Heart right ventricle (tissue), 16 donors: Measurements from ENCODE around the gene TSPAN17. TPM values are rescaled to one million over a fixed set of nuclear protein-coding genes. Genes with fewer than 3 reads are reported as not detected.

ENCODE experiments used
- ATAC-seq, 8 donors: fragments of 200-7000 bp; cut with Tn5 transposase; one replicate each; pipeline ENCODE4 v1.9.1; 2020; ENCODE audit warnings: mild to moderate bottlenecking in 8 of 8, moderate library complexity in 8 of 8, moderate number of reproducible peaks in 1 of 8
- DNase-seq, 2 donors: peaks; one replicate each; pipeline ENCODE4 v3.0.0-alpha.2; 2020
- H3K27ac ChIP-seq, 10 donors: fragments of 200-600 bp; sonication (generic) in 2 of 10; one replicate each; pipeline versions ENCODE4 v1.5.0 to v1.8.0; 2020 to 2022; ENCODE audit warnings: mild to moderate bottlenecking in 3 of 10
- H3K27me3 ChIP-seq, 7 donors: fragments of 200-600 bp; one replicate each; pipeline ENCODE4 v1.8.0; 2021 to 2022; ENCODE audit warnings: mild to moderate bottlenecking in 2 of 7
- H3K36me3 ChIP-seq, 9 donors: fragments of 200-600 bp; sonication (generic) in 1 of 9; one replicate each; pipeline versions ENCODE4 v1.5.0 to v1.8.0; 2020 to 2022; ENCODE audit warnings: mild to moderate bottlenecking in 2 of 9
- H3K4me1 ChIP-seq, 9 donors: fragments of 200-600 bp; sonication (generic) in 1 of 9; one replicate each; pipeline versions ENCODE4 v1.5.0 to v1.8.0; 2020 to 2022; ENCODE audit warnings: mild to moderate bottlenecking in 4 of 9
- H3K4me3 ChIP-seq, 10 donors: fragments of 200-600 bp; sonication (generic) in 2 of 10; one replicate each; pipeline versions ENCODE4 v1.5.0 to v1.8.0; 2020 to 2022; ENCODE audit warnings: mild to moderate bottlenecking in 7 of 10, moderate library complexity in 2 of 10
- H3K9me3 ChIP-seq, 11 donors: fragments of 200-600 bp in 10 of 11; sonication (generic) in 2 of 11; one replicate each; pipeline versions ENCODE4 v1.5.0 to v1.8.0; 2013 to 2022; ENCODE audit warnings: mild to moderate bottlenecking in 2 of 11, control low read depth in 1 of 11, moderate library complexity in 1 of 11
- WGBS, 2 donors: extraction: QIAGEN DNeasy Blood & Tissue Kit; methylation state at CpG; one replicate each; pipeline ENCODE4 v1.1.7; 2013; ENCODE audit warnings: inconsistent platforms in 1 of 2; 5-methylcytosine and 5-hydroxymethylcytosine counted together
- intact Hi-C, 10 donors: fragments of 100-400 bp; cut with DNase I; formaldehyde crosslinking; loops; one replicate each; pipeline versions ENCODE4 v1.11.1 to v1.14.2; 2022
- polyA plus RNA-seq, 2 donors: library from polyadenylated mRNA; stranded (reverse); fragments of 200-250 nt; gene quantifications; one replicate each; pipeline ENCODE4 v1.2.3, GENCODE V29; 2013
- total RNA-seq, 10 donors: library from RNA; stranded (reverse); fragmentation: NEBNext Ultra II Directional in 3 of 10; extraction: Animal tissue kit (Norgen Biotek cat#: 25700) in 3 of 10; gene quantifications; one replicate each; pipeline versions ENCODE4 v1.2.1 to v1.2.4, GENCODE V29; 2021 to 2023
- TF ChIP-seq, protein P1 (sequence below), 9 donors: fragments of 200-600 bp; sonication (generic) in 2 of 9; IDR thresholded peaks; one replicate each; pipeline versions ENCODE4 v1.5.0 to v1.8.0; 2021 to 2022; ENCODE audit warnings: antibody characterized with exemption in 9 of 9, mild to moderate bottlenecking in 5 of 9, moderate library complexity in 1 of 9
- donor health status: Arrhythmogenic right ventricular cardiomyopathy.
- donor health status: ischemic (EF 13 %, LVEDD 7.1; RV severe dilation, severe dysfunction).
- donor health status: healthy with polysubstance abuse.
- donor health status: DM: no; HTN: yes; CAD: no.
- donor health status: DM: no; HTN: no; CAD: no.
- donor health status: ischemic (EF 25% LVEDD 6.9; RV normal size, moderate dysfunction).
- donor health status: ischemic (EF 25% LVEDD 5.7; RV mildly dilated, moderate dysfunction).
- donor health status: healthy.
- donor health status: DM: yes; HTN: yes; CAD: no.
- donor health status: Ischemic cardiomyopathy.
- donor health status: ischemic (EF 35%, LVEDD 5.7; RV mildly dilated, moderate dysfunction).
- donor health status: nonischemic (EF 11% LVEDD 7.7; RV severe dilation, severe dysfunction).
- donor health status: DM: yes; HTN: yes; CAD: no.
- donor health status: PGD.
- donor health status: ischemic (EF 29% LVEDD 5.4; RV normal size, mild dysfunction).
- donor health status: nonischemic (EF 23%, LVEDD 6.1; RV moderate dilation, normal function).

TSPAN17 gene
- total and polyA plus RNA-seq, 12 donors, result 13.2 to 48.3 (median 27.3) TPM

DNA sequence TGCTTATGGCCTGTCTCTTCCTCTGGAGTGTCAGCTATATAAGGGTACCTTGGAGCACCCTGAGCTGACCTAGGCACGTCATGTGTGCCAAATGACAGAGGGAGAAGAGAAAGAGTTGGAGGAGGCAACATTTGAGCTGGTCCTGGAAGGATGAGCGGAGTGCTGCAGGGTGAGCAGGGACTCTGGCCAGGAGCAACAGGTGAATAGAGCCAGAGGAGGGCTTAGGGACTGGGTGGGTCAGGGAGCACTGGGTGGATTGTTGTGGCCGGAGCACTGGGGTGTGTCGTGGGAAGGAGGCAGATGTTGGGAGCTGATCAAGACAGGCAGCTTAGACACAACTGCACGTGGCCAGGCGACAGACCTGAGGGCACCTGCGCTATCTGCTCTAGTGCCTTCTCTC is 43.6 kb downstream of the TSPAN17 start:
- DNase-seq, result no peak
- peaks cover 0 to 5% (median 0%) of the 10 kb centered on the region in 11 donors for H3K9me3 ChIP-seq
- intact Hi-C loops, result no loop called here
- H3K4me3 ChIP-seq, result no peak overlapping the region
- no peak overlapping the region for H3K27ac ChIP-seq
- no peaks in the 10 kb centered on the region for H3K36me3 ChIP-seq
- peaks cover 0 to 71% (median 54%) of the 10 kb centered on the region in 7 donors for H3K27me3 ChIP-seq
- TF ChIP-seq, protein P1, sequence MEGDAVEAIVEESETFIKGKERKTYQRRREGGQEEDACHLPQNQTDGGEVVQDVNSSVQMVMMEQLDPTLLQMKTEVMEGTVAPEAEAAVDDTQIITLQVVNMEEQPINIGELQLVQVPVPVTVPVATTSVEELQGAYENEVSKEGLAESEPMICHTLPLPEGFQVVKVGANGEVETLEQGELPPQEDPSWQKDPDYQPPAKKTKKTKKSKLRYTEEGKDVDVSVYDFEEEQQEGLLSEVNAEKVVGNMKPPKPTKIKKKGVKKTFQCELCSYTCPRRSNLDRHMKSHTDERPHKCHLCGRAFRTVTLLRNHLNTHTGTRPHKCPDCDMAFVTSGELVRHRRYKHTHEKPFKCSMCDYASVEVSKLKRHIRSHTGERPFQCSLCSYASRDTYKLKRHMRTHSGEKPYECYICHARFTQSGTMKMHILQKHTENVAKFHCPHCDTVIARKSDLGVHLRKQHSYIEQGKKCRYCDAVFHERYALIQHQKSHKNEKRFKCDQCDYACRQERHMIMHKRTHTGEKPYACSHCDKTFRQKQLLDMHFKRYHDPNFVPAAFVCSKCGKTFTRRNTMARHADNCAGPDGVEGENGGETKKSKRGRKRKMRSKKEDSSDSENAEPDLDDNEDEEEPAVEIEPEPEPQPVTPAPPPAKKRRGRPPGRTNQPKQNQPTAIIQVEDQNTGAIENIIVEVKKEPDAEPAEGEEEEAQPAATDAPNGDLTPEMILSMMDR (IDR thresholded peaks at IDR 0.05), result no peak
- WGBS, 2 donors, result 91 to 92% methylated on average over 7 of the region's 7 CpGs
- ATAC-seq, result no peak
- peaks cover 0 to 18% (median 6%) of the 10 kb centered on the region in 9 donors for H3K4me1 ChIP-seq

DNA sequence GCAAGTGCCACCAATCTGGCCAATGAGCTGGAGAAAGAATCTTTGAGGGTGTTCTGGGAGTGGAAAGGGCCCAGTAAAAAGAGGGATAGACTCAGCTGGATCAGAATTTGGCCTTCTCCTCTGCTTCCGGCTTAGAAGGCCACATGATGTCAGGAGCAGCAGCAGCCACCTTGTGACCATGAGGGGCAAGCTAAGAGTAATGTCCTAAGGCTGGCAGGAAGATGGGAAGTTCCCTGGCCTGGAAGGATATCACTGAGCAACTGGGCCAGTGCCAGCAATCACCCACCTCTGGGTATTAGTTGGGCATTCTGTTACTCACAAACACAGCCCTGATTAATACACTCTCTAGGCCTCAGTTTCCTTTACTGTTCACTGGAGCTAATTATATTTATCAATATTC is 44.2 kb downstream of the TSPAN17 start:
- WGBS, 2 donors, result 88 to 94% methylated on average over 1 of the region's 1 CpG
- DNase-seq, result no peak

DNA sequence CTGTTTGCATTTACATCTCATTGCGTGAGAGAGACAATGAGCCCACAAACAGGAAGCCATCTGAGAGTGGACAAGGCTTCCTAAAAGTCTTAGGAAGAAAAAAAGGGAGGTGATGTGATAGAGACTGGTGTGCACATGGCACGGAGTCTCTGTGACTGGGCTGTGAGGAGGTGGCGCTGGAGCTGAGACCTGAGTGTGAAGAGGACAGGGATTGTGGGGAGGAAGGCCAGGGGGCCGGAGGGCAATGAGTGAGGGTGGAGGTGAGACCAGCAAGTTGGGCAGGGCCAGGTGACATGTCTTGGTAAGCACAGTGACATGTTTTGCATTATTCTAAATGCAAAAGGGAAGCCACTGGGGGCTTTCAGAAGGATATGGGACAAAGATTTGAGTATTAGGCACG is 45.0 kb downstream of the TSPAN17 start:
- Histone ChIP-seq H3K9me3 (peaks cover 0 to 5% (median 0%) of the 10 kb centered on the region in 11 donors), H3K4me3 (no peak overlapping the region), H3K27ac (no peak overlapping the region), H3K36me3 (no peaks in the 10 kb centered on the region), H3K27me3 (peaks cover 0 to 84% (median 68%) of the 10 kb centered on the region in 7 donors), H3K4me1 (peaks cover 0 to 18% (median 6%) of the 10 kb centered on the region in 9 donors)
- ATAC-seq, result no peak
- no peak for DNase-seq
- 53 to 77% methylated on average over 5 of the region's 5 CpGs for WGBS, 2 donors
- TF ChIP-seq, protein P1 (IDR thresholded peaks at IDR 0.05), result no peak
- intact Hi-C loops, result no loop called here

More for the DNA sequence above, 44.2 kb downstream of the TSPAN17 start:
- H3K27me3 ChIP-seq, result peaks cover 0 to 77% (median 60%) of the 10 kb centered on the region in 7 donors
- no peak for ATAC-seq
- intact Hi-C loops, result no loop called here
- H3K36me3 ChIP-seq, result no peaks in the 10 kb centered on the region
- H3K4me1 ChIP-seq, result peaks cover 0 to 18% (median 6%) of the 10 kb centered on the region in 9 donors
- no peak overlapping the region for H3K27ac ChIP-seq
- H3K9me3 ChIP-seq, result peaks cover 0 to 5% (median 0%) of the 10 kb centered on the region in 11 donors
- no peak overlapping the region for H3K4me3 ChIP-seq
- TF ChIP-seq, protein P1 (IDR thresholded peaks at IDR 0.05), result no peak

DNA sequence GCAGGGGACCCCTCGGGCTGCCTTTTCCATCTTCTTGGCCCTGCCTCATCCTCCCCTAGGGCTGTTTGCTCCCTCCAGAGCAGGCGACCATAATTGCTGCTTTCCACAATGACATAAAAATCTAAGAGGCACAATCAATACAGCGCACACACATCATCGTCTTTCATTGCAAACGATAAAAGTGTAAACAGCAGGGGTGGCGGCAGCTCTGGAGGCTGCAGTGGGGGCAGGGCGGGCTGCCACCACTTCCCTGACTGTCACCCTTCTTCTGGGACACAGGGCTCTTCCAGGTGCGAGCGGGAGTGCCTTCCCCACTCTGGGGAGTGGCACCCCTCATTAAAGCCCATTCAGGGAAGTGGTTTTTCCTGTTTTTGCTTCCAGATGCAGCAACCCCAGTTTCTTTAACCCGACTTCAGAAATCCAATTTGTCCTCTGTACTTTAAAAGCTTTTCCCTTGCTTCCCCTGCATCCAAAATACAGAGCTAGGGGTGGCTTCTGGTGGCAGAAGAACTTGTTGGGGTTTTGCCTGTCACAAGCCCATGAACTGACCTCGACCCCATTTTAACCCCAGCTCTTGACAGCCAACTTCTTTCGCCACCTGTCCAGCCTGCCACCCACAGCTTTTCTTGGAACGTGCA is 45.7 kb downstream of the TSPAN17 start:
- ATAC-seq (no peak), DNase-seq (no peak)
- Histone ChIP-seq H3K4me1 (peaks cover 0 to 18% (median 6%) of the 10 kb centered on the region in 9 donors), H3K36me3 (no peaks in the 10 kb centered on the region), H3K4me3 (no peak overlapping the region), H3K9me3 (peaks cover 0 to 3% (median 0%) of the 10 kb centered on the region in 11 donors), H3K27ac (no peak overlapping the region), H3K27me3 (peaks cover 0 to 90% (median 74%) of the 10 kb centered on the region in 7 donors)
- TF ChIP-seq, protein P1 (IDR thresholded peaks at IDR 0.05), result no peak
- intact Hi-C loops, result no loop called here
- WGBS, 2 donors, result 23 to 24% methylated on average over 13 of the region's 13 CpGs
